Ascending aorta (tissue), 2 donors: ENCODE data around the gene ATP5F1D. TPM values are rescaled to one million over a fixed set of nuclear protein-coding genes. Genes with fewer than 3 reads are reported as not detected.
"Not testable (repeated sequence)": the region's sequence is repeated elsewhere in the genome, so short reads cannot be mapped to it uniquely, and the experiment has no call there.

ENCODE experiments used
- DNase-seq, 2 donors: peaks; one replicate each; pipeline ENCODE4 v3.0.0-alpha.2; 2019; ENCODE audit warnings: low spot score in 2 of 2
- H3K27ac ChIP-seq, 2 donors: fragments of 200-600 bp; sonication (generic); one replicate each; pipeline ENCODE4 v1.5.1; 2016 to 2017; ENCODE audit warnings: mild to moderate bottlenecking in 1 of 2
- H3K27me3 ChIP-seq: fragments of 200-600 bp; sonication (generic); one replicate; pipeline ENCODE4 v1.5.1; 2017
- H3K36me3 ChIP-seq, 2 donors: fragments of 200-600 bp; sonication (generic); one replicate each; pipeline ENCODE4 v1.5.1; 2016
- H3K4me1 ChIP-seq, 2 donors: fragments of 200-600 bp; sonication (generic); one replicate each; pipeline ENCODE4 v1.5.1; 2016 to 2017; ENCODE audit warnings: mild to moderate bottlenecking in 1 of 2
- H3K4me3 ChIP-seq, 2 donors: fragments of 200-600 bp; sonication (generic); one replicate each; pipeline ENCODE4 v1.5.1; 2016 to 2017; ENCODE audit warnings: mild to moderate bottlenecking in 1 of 2
- H3K9me3 ChIP-seq, 2 donors: fragments of 200-600 bp; sonication (generic); one replicate each; pipeline ENCODE4 v1.5.1; 2016
- intact Hi-C: fragments of 100-400 bp; cut with DNase I; formaldehyde crosslinking; loops from one replicate; pipeline ENCODE4 v1.15.1; 2023
- total RNA-seq: library from RNA; depleted of rRNA; stranded (reverse); fragments of >200 nt; gene quantifications from one replicate; pipeline ENCODE4 v1.1.0, GENCODE V29; 2016
- TF ChIP-seq, protein P1 (sequence below), 3 experiments: fragments of 200-600 bp in 2 of 3; fragments of 450-650 bp in 1 of 3; sonication (generic) in 2 of 3; IDR thresholded peaks; one replicate each; pipeline ENCODE4 v1.5.1; 2016 to 2019; ENCODE audit warnings: antibody characterized with exemption in 3 of 3, mild to moderate bottlenecking in 1 of 3, moderate library complexity in 1 of 3

The ATP5F1D gene
- total RNA-seq, result 232 TPM

DNA sequence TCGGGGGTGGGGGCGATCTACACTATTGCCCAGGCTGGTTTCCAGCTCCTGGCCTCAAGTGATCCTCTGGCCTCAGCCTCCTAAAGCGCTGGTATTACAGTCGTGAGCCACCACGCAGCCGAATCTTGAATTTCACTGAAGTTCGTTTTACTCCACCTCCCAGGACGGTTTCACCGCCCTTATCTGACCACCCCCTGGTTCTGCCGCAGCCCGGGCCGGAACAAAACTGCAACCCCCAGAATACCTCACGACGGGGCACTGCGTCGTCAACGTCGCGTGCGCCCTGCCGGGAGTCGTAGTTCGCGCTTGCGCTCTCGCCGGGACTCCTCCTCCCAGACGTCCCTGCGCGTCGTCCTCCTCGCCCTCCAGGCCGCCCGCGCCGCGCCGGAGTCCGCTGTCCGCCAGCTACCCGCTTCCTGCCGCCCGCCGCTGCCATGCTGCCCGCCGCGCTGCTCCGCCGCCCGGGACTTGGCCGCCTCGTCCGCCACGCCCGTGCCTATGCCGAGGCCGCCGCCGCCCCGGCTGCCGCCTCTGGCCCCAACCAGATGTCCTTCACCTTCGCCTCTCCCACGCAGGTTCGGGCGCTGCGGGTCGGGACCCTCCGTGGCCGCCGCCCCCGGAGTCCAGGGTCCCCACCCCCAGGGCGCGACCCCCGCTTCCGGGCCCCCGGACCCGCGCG lies at the start of gene ATP5F1D:
ATP5F1D (plus strand) TSS at position 335 of the 679 bp plus-strand sequence; CDS start at position 435, 100 bp downstream.
- no peaks in the 10 kb centered on the region for H3K36me3 ChIP-seq
- DNase-seq, result peak in 1 of 2 donors; percentile 95
- no peaks in the 10 kb centered on the region for H3K9me3 ChIP-seq
- H3K4me1 ChIP-seq, result peaks cover 37 to 60% of the 10 kb centered on the region in 2 donors
- peak within 1 kb of the TSS; percentile 72 to 93 for H3K4me3 ChIP-seq
- peak within 1 kb of the TSS; percentile 85 to 92 for H3K27ac ChIP-seq
- TF ChIP-seq, protein P1, sequence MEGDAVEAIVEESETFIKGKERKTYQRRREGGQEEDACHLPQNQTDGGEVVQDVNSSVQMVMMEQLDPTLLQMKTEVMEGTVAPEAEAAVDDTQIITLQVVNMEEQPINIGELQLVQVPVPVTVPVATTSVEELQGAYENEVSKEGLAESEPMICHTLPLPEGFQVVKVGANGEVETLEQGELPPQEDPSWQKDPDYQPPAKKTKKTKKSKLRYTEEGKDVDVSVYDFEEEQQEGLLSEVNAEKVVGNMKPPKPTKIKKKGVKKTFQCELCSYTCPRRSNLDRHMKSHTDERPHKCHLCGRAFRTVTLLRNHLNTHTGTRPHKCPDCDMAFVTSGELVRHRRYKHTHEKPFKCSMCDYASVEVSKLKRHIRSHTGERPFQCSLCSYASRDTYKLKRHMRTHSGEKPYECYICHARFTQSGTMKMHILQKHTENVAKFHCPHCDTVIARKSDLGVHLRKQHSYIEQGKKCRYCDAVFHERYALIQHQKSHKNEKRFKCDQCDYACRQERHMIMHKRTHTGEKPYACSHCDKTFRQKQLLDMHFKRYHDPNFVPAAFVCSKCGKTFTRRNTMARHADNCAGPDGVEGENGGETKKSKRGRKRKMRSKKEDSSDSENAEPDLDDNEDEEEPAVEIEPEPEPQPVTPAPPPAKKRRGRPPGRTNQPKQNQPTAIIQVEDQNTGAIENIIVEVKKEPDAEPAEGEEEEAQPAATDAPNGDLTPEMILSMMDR (IDR thresholded peaks at IDR 0.05), result no peak
- intact Hi-C loops, result loop anchor here (2.0 to 10.0 kb wide), 3 partner anchors 139 to 317 kb away; partner anchors contain the start of genes ARID3A, CNN2 and GPX4
- H3K27me3 ChIP-seq, result no peaks in the 10 kb centered on the region

DNA sequence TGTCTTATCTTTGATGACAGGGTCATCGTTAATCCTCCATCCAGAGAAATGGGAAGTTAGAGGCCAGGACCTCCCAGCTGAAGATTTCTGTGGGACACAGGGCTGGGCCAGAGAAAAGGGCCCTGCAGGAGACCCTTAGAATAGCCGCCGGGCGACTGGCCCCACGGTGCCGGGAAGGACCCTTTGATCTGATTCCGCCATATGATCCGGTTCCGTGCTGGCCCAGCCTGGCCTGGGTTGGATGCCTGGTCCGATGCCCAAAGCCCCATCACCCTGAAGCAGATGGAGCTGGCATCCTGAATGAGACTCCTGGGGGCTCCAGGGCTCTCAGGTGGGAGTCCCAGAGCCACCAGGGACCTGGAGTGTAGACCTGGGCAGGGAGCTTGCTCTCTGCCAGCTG lies 42.0 kb upstream of the ATP5F1D start:
- Histone ChIP-seq H3K36me3 (no peaks in the 10 kb centered on the region), H3K27me3 (no peaks in the 10 kb centered on the region), H3K9me3 (no peaks in the 10 kb centered on the region), H3K4me3 (no peak overlapping the region), H3K27ac (no peak overlapping the region), H3K4me1 (no peaks in the 10 kb centered on the region)
- TF ChIP-seq, protein P1 (IDR thresholded peaks at IDR 0.05), result no peak
- no peak for DNase-seq
- intact Hi-C loops, result no loop called here

DNA sequence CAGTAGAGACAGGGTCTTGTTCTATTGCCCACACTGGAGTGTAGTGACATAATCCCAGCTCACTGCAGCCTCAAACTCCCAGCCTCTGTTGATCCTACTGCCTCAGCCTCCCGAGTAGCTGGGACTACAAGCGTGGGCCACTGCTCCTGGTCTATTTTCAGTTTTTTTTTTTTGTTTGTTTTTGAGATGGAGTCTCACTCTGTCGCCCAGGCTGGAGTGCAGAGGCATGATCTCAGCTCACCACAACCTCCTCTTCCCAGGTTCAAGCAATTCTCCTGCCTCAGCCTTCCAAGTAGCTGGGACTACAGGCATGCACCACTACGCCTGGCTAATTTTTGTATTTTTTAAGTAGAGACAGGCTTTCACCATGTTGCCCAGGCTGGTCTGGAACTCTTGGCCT lies 40.9 kb upstream of the ATP5F1D start:
- H3K9me3 ChIP-seq, H3K27me3 ChIP-seq, DNase-seq, H3K4me1 ChIP-seq, intact Hi-C loops, H3K36me3 ChIP-seq, H3K4me3 ChIP-seq, H3K27ac ChIP-seq: not testable (repeated sequence)

DNA sequence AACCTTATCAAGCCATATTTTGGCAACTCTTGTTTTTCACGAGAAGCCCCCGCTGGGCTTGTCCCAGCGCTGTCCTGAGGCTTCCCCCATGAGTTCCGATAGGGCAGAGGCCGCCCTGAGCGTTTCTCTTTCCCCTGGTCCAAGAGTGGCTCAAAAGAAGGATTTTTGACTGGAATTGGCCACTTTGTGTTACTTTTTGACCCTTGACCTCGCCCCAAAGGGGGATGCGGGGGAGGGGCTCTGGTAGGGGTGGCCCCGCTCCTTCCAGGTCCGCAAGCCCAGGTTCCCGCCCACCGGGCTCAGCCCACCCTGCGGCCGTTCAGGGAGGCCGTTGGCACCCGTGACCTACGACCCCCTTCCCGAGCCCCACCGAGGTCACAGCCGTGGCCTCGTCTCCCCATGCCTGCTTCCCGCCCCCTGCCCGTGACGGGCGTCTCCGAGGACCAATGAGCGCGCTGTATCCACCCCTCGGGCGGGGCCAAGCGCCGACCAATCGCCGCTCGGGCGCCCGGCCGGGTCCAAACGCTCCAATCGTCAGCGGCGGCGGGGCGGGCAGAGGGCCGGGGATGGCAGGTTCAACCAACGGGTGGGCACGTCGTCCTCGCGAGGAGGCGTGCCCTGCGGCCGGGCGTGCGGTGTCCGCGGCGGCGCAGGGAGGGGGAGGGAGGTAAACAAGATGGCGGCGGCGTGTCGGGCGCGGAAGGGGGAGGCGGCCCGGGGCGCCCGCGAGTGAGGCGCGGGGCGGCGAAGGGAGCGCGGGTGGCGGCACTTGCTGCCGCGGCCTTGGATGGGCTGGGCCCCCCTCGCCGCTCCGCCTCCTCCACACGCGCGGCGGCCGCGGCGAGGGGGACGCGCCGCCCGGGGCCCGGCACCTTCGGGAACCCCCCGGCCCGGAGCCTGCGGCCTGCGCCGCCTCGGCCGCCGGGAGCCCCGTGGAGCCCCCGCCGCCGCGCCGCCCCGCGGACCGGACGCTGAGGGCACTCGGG lies 36.1 kb upstream of the ATP5F1D start, which contains the start of gene STK11:
STK11 (plus strand) TSS at position 665 of the 986 bp plus-strand sequence. CDS start 1,136 bp downstream, outside the sequence.
- H3K36me3 ChIP-seq, result peaks cover 0 to 3% of the 10 kb centered on the region in 2 donors
- H3K27me3 ChIP-seq, result no peaks in the 10 kb centered on the region
- peak within 1 kb of the TSS; percentile 71 to 95 for H3K4me3 ChIP-seq
- intact Hi-C loops, result loop anchor here (1.0 kb wide), 1 partner anchor 33 kb away; the partner anchor contains the start of gene CBARP
- peak within 1 kb of the TSS; percentile 80 to 84 for H3K27ac ChIP-seq
- peak; percentile 95 to 99 for DNase-seq
- H3K9me3 ChIP-seq, result no peaks in the 10 kb centered on the region
- peaks cover 9 to 26% of the 10 kb centered on the region in 2 donors for H3K4me1 ChIP-seq
- TF ChIP-seq, protein P1 (IDR thresholded peaks at IDR 0.05), result no peak

DNA sequence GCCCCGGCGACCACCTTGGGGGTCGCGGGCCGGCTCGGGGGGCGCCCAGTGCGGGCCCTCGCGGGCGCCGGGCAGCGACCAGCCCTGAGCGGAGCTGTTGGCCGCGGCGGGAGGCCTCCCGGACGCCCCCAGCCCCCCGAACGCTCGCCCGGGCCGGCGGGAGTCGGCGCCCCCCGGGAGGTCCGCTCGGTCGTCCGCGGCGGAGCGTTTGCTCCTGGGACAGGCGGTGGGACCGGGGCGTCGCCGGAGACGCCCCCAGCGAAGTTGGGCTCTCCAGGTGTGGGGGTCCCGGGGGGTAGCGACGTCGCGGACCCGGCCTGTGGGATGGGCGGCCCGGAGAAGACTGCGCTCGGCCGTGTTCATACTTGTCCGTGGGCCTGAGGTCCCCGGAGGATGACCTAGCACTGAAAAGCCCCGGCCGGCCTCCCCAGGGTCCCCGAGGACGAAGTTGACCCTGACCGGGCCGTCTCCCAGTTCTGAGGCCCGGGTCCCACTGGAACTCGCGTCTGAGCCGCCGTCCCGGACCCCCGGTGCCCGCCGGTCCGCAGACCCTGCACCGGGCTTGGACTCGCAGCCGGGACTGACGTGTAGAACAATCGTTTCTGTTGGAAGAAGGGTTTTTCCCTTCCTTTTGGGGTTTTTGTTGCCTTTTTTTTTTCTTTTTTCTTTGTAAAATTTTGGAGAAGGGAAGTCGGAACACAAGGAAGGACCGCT lies 35.2 kb upstream of the ATP5F1D start:
- TF ChIP-seq, protein P1 (IDR thresholded peaks at IDR 0.05), result no peak
- Histone ChIP-seq H3K9me3 (no peaks in the 10 kb centered on the region), H3K4me3 (peak overlapping the region; percentile 71 to 95), H3K36me3 (peaks cover 0 to 10% of the 10 kb centered on the region in 2 donors), H3K27me3 (no peaks in the 10 kb centered on the region), H3K4me1 (peaks cover 9 to 26% of the 10 kb centered on the region in 2 donors), H3K27ac (peak overlapping the region; percentile 80 to 84)
- intact Hi-C loops, result no loop called here
- no peak for DNase-seq
